HG03108 (cell line): ENCODE results near the gene LRRC7.

Experiments used
- ATAC-seq: cut with Tn5 transposase; IDR thresholded peaks from one replicate; pipeline ENCODE4 v1.9.1; 2021; ENCODE audit warnings: moderate library complexity; ENCODE audit not compliant: unreplicated experiment

Gene LRRC7

DNA sequence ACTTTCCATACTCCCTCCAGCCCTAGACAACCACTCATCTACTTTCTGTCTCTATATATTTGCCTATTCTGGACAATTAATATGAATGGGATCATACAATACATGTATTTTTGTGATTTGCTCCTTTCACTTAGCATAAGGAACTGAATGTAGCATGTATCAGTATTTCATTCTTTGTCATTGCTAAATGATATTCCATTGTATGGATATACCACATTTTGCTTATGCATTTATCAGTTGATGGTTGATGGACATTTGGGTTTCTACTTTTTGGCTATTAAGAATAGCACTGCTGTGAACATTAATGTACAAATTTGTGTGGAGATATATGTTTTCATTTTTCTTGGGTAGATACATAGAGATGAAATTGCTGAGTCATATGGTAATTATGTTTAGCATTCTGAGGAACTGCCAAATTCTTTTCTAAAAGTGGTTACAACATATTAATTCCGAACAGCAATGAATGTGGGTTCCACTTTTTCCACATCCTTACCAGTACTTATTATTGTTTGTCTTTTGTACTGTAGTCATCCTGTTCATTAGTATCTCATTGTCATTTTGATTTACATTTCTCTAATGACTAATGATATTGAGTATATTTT is 516.7 kb downstream of the LRRC7 start:
- ATAC-seq, result no peak

DNA sequence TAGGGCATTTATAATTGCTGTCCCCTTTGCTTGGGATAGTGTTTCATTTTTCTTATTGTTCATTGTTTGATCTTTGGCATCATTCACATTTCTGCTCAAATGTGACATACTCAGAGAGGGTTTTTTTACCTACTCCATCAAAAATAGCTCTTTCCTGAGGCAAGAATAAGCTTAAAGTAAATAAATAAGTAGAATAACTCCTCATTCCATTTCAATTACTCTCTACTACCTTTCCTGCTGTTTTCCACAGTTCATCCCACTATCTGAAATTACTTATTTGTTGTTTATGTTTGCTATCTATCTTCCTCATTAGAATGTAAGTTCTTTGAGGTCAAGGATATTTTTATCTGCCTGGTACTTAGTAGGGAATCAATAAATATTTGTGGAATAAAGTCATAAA is 517.8 kb downstream of the LRRC7 start:
- no peak for ATAC-seq

DNA sequence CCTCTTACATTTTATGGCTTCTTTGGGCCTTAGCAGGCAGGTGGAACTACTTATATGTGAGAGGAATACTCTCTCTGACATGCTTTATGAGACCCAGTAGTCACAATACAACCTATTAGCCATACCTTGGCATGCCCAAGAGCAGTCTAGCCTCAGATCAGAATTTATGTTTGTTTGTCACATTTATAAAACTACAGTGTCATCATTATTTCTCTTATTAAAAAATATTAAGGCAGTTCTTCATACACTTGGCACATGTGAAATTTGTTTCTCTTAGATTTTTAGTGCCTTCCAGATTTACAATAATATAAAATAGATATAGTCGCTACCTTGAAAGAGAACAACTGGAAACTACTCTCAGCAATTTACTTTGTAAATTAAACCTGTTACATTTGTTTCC is 519.2 kb downstream of the LRRC7 start:
- ATAC-seq, result no peak

DNA sequence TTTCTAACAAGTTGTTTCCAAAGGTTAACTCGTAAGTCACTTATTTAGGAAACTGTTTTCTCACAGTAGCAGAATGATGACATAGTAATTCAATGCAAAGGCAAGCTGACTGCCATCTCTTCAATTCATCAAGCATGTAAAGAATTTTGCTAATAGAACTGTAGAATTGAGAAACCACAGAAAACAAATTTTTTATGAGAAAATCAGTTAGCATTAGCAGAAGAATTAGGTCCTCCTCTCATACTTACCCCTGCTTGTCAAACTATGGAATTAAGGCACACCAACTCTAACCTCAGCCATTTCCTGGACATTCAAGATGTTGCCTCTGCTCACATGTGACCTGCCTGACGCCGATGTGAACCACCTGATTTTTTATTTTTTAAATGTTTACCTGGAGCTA is 522.4 kb downstream of the LRRC7 start:
- no peak for ATAC-seq

DNA sequence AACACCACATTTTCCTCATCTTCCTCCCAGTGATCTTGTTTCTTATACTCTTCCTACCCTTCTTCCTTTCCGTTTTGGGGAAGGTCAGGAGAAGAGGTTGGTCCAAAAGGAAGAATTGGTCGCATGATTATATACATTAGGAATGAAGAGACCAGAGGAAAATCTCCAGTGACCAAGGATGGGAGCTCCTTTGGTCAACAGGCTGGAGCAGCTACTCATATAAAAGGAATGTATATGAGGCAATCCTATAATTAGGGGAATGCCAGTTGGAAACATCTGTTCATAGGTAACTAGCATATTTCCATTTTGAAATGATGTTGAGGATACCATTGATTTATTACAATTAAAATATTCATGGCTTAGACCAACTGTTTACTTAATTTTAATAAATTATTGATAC is 523.2 kb downstream of the LRRC7 start:
- ATAC-seq, result no peak

DNA sequence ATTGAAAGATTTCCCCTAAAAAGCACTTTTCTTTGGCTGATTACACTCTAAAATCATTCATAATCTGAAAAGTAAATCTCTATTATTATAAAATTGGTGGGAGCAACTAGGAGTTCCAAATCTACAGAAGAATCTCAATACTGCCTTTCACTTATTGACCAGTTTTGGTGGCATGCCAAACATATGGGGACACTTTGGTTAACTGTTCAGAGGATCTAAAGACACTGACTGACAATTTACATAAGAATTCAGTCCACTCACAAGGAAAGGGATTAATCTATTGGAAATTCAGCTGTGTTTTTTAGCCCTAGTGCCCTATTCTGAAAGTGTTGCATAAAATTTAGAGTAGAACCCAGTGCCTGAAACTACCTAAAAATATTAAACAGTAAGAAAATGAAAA is 524.1 kb downstream of the LRRC7 start:
- no peak for ATAC-seq

DNA sequence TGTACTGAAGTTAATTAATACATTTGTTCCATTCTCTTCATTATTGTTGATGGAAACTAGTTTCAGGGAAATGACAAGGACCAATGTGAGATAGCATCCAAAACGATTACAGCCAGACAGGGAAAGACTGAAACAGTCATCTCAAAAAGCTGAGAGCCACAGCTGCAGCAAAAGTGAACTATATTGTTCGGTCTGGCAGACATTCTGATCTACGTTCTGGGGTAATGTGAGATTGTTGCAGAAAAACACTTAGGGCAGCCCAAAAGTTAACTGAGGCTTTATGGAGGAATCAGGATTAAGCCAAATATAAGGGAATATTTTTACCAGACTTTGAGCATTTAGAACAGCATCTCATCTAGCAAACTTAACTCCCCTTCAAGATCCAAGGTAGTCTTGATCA is 524.8 kb downstream of the LRRC7 start:
- no peak for ATAC-seq

DNA sequence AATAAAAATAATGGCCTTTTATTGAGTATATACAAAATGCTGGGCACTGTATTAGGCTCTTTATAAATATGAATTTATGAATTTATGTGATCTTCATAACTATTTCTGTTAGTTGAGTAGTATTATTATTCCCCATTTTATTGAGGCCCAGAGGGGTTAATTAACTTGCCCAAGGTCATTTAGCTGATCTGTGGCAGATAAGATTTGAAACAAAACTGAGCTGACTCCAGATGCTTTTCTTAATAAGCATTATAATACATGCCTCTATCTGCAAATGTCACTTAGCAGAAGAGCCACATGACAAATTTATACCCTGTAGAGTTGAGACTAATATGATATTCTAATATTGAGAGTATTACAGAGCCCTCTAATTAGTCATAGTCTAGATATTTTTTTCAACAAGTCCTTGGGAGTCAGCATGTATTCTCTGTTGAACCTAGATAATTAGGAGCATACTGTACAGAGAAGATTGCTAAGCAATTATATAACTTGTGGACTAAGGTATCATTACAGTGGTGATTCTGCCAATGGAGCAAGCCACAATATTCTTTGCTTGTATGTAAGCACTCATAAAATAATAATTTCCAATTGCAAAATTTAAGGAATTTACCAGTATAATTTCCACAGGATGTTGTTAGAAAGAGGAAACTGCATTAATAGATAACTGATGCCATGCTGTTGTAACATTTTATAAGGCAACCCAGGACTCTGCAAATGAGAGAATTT is 525.7 kb downstream of the LRRC7 start:
- no peak for ATAC-seq

DNA sequence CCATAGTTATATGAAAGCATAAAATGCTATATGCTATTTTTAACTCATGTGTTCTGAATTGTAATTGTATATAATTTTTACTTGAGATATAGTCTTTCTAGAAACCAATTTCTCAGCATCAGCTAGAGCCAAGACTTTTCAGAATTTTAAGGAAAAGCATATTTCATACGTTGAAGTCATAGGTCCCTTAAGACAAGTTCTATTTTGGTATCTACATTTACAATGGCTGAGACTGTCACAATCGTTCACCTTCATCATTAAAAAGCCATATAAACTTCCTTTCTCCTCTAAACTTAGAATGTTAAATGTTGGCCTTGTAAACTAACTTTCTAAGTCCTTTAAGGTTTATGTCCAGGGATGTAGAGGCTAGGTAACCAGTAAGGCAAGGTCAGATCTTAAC is 533.5 kb downstream of the LRRC7 start:
- ATAC-seq, result no peak

DNA sequence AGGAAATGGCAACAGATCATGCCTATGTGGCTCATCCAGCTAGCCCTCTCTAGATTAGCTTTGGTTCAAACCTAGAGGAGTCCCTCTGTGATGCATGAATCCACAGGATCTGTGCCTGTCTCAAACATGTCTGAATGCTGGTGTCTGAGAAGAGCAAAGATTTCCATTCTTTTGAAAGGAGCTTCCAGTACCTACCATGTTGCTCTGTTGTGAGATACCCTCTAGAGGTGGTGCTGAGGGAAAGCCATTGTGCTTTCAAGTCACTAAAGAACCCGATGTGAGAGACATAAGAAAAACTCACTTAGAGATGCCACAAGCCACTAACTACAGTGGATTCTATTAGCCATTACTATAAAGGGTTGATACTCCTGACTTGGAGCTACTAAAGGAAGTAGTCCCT is 534.1 kb downstream of the LRRC7 start:
- ATAC-seq, result no peak

DNA sequence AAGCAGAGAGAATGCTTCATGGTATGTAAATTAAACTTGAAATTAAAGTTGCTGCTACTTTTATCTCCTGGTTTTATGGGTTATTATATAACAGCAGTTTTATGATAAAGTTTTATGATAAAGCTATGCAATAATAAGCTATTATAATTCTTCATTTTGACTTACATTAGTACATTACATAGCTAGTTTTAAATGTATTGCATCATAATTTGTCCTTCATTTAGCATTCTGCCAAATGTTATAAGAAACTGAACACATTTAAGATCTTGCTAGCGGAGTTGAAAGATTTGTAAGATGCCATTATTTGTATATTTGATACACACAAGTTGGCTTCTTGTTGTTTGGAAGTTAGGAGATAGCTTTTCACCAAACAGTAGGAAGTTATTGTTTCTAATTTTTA is 536.0 kb downstream of the LRRC7 start:
- no peak for ATAC-seq

DNA sequence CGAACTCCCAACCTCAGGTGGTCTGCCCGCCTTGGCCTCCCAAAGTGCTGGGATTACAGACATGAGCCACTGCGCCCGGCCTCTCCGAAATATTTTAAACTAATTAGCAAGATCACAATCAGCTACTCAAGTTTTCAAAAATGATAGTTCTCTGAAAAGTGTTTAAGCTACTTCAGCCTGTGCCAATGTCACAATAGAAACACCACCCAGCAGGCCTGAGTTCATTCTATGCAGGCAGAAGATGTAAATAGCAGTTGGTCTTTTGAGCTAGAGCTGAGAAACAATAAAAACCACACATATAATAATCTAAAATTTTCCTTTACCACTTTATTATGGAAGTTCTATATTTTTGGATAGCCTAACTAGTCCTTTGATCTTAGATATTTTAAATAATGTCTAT is 541.5 kb downstream of the LRRC7 start:
- no peak for ATAC-seq

DNA sequence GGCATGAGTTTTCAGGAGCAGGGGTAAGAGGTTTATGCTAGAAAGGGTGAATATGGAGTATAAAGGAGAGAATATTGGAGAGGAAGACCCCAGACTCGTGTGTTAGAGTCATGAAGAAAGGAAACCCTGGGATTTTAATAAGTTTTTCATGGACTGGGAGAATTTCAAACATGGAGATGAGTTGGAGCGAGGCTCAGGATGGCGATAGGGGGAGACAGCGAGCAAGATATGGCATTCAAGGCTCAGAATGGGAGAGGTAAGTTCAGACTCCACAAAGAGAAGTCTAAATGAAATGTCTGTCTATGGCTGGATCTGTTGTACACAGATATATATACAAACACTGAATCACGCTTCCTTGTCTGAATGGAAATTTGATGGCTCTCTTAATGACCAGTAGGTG is 545.1 kb downstream of the LRRC7 start:
- no peak for ATAC-seq

DNA sequence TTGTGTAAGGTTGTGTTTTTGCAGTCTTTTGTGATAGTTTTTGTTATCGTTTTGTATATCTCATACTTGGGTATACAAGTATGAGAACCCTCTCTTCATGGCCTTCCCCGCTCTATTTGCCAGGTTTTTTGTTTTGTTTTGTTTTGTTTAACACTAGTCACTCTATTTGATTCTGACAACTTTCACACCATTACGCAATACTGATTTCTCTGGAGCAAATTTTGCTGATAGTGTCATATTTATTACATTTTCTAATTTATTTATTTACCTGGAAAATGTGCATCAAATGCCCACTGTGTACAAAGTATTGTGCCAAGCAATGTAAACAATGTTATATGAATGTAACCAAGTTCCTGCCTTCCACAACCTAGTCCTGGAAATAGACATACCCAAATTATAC is 547.6 kb downstream of the LRRC7 start:
- ATAC-seq, result no peak

DNA sequence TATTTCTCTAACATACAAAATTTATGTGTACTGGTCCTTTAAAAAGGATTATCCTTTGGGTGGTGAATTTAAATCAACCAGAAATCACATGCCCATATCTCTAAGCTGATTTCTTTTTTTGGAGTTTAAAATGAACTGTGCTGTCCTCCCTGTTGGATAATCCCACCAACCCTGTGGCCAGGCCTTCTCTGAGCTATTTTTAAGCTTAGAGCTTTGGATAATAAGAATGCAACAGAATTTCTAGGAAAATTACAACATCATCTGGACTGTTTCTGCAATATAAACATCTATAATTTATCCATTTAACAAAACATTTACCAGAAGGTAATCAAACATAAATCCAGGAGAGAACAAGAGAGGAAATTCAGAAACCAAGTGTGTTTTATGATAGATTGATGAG is 549.3 kb downstream of the LRRC7 start:
- ATAC-seq, result no peak

DNA sequence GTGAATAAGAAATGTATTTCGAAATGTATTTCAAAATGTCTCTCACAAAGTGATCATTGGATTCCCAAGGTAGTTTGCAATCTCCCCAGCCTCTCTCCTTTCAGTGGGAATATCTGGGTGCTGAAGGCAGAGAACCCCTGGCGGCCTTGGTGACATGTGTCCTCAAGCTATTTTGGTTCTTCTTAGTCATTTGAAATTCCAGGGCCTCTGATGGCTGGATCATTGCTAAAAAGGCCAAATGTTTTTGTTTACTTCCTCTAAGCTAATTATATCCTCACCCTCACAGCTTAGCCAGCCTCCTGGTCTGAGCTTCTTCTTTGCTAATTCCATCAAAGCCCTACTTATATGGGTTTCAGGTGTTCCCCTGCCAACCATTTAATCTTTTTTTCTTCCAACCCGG is 566.4 kb downstream of the LRRC7 start:
- no peak for ATAC-seq

DNA sequence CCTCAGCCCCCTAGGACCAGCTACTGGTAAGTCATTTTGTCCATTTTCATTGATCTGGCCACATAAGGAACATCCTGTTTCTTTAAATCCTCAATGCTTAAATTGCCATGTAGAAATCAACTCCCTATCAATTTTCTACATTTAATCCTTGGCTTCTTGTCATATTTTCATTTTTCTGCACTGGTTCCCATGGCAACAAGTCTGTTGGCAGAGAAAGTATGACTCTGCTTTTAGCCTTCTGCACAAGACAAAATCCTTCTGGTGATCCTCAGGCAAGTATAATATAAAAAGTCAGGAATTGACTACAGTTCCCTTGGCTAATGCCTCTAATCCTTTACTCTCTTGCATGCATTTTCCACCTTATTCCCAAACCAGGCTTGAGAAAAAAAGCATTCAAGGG is 572.6 kb downstream of the LRRC7 start:
- no peak for ATAC-seq

DNA sequence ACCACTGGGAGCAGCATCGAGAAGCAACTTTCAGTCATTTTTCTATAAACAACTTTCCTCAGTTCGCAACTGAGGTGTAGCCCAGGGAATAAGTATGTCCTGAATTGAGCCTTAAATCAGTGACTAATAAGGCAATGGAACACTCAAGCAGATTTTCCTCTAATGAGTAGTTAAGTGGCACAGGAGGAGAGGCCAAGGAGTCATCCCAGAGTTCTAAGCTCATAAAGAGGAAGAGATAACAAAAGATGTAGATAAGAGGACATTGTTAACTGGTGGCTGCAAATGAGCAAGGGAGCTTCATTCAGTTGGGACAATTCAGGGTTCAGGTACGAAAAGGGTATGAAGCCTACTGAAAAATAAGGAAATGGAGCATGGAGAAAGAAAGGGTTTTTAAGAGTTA is 573.2 kb downstream of the LRRC7 start:
- ATAC-seq, result no peak

DNA sequence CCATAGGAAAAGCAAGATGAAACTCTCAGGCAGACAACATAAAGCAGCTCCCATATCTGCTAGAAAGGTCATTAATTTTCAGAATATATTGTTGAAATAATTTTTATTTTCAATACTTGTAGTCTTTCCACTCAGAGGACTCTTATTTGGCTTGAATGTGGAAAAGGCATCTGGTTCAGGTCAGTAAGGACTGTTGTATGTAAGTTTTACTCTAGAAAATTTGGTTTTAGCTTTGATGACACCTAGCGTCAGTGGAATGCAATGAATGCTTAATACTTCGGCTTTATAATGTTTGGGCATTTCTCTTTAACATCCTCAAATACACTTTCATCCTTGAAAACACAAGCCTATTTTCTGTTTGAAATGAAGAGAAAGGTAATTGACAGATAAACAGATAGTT is 574.4 kb downstream of the LRRC7 start:
- no peak for ATAC-seq

DNA sequence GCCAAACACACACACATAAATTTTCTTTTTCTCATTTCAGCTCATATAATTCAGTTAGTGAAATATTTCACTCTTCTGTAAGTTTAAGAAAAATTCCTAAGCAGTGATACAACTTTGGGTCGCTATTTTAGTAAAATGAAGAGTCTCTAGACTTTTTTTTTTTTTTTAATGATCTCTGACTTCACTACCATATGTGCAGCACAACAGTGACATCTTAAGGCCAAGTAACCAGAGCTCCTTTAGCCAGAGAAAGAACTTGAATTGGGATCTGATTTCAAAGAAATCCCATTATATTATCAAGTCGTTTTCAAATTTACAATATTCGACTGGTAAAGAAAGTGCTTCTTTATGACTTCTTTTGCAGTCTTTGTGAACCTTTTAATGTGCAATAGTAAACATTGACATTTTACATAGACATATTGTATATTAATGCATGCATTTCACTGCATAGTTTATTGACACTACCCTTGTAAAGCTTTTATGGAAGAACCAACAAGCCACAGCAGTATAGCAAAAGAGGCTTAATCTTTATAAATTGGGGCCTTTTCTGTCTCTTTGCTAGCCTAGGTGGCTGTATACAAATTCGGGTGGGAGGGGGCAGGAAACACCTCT is 575.4 kb downstream of the LRRC7 start:
- no peak for ATAC-seq

DNA sequence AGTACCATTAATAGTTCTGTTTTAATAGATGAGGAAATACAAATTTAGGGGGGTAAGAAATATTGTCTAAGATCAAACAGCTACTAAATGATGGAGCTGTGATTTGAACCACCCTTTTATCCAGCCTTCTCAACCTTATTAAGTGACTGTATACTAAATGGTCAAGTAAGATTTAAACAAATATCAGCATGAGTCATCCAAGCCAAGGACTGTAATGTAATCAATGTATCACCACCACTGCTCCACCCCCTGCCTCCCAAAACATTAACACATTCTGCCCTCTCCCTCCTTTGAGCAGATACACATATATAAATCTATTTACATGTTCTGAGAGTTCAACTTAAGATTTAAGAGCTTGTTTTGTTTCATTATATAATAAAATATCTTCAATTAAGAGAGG is 578.8 kb downstream of the LRRC7 start:
- no peak for ATAC-seq

DNA sequence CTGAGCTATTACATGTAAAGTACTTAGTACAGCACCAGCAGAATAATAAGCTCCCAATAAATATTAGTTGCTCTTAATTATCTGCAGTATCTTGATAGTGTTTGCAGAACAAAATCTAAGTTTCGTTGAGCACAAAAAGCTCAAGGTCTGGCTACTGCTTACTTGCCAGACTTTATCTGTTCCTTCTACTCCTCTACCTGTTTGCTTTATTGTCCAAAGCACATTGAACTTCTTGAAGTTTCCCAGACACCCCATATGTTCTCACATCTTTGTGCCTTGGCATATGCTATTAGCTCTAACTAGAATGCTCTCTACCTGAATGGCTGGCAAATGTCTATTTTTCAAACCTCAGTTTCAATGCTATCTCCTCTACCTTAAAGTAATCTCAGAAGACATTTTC is 582.7 kb downstream of the LRRC7 start:
- ATAC-seq, result no peak

DNA sequence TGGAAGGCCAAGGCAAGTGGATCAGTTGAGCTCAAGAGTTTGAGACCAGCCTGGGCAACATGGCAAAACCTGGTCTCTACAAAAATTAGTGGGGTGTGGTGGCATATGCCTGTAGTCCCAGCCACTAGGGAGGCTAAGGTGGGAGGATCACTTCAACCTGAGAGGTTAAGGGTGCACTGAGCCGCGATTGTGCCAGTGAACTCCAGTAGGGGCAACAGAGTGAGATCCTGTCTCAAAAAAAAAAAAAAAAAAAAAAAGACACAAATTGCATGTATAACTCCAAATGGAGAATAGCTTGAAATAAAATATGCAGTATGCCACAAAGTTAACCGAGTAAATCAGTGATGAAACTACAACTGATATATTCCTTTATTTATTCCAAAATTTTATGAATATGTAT is 586.0 kb downstream of the LRRC7 start:
- no peak for ATAC-seq
